ENCODE data around the gene ZNF280C.

DNA sequence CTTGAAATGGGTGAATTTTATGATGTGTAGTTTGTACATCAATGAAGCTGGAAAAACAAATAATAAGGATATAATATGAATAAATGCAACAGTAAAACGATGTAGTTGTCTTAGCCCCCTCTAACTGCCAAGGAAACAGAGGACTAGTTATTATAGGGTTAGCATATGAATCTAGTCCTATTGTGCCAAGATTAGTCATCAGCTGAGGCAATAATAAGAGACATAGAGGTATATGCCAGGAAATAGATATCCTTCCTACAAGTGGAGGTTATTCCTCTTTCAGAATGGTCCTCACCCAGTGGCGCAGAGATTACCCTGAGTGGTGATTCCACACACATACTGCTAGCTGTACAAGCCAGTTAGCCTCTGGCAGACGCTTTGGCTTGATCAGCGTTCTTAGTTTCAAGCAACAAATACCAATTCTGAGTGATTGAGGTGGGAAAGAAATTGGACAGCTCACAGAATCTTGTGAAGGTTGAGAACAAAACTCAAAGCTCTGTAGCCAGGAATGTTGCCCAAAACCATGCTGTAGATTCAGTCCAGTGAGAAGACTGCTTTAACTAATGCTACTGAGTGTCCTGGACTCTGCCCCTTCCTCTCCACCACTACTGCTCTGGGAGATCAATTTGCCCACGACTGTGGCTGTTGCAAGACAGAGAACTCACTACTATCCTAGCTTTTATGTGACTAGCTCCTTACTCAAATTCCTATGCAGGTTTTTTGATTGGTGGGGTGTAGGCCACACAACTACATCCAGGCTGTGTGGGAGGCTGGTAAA lies 27.0 kb upstream of the ZNF280C start:
- TF ChIP-seq BHLHE40 (IDR thresholded peaks at IDR 0.05; ENCODE audit: borderline replicate concordance) = no peak
- TF ChIP-seq NFRKB (IDR thresholded peaks at IDR 0.05) = no peak
- TF ChIP-seq SP1 (IDR thresholded peaks at IDR 0.05) = no peak
- TF ChIP-seq, protein P1, sequence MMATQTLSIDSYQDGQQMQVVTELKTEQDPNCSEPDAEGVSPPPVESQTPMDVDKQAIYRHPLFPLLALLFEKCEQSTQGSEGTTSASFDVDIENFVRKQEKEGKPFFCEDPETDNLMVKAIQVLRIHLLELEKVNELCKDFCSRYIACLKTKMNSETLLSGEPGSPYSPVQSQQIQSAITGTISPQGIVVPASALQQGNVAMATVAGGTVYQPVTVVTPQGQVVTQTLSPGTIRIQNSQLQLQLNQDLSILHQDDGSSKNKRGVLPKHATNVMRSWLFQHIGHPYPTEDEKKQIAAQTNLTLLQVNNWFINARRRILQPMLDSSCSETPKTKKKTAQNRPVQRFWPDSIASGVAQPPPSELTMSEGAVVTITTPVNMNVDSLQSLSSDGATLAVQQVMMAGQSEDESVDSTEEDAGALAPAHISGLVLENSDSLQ (IDR thresholded peaks at IDR 0.05) = no peak
- TF ChIP-seq ELF4 (IDR thresholded peaks at IDR 0.05) = no peak
